Caco-2 (cell line): Measurements from ENCODE around the gene KRTAP20-3. TPM values are rescaled to one million over a fixed set of nuclear protein-coding genes. Genes with fewer than 3 reads are reported as not detected.

Source experiments
- BruUV-seq: library from RNA; stranded (reverse); fragments of 400-500 nt; replicated peaks from 2 replicates; lab custom pipeline; 2021; lab: Mats Ljungman, UMichigan
- CTCF ChIA-PET: fragments of 300-600 bp; sonication (Branson Sonifier 250); formaldehyde crosslinking; loops from one replicate; lab custom pipeline; 2022; ENCODE audit warnings: antibody characterized with exemption; lab: Charles Lee
- POLR2A ChIA-PET: fragments of 300-600 bp; sonication (Branson Sonifier 250); formaldehyde crosslinking; loops from one replicate; lab custom pipeline; 2022; ENCODE audit warnings: antibody characterized with exemption; lab: Charles Lee
- DNase-seq, 2 experiments: peaks; one replicate each; pipeline versions ENCODE4 v3.0.0 to v3.0.0-alpha.2; 2020 to 2022
- H3K27me3 ChIP-seq: replicated peaks from 2 replicates; pipeline ENCODE4 v1.6.0; 2011; ENCODE audit warnings: low read length; ENCODE audit not compliant: control insufficient read depth, insufficient read depth
- H3K36me3 ChIP-seq: 2 replicates; pipeline ENCODE4 v1.5.1; 2011; ENCODE audit warnings: low read length; ENCODE audit not compliant: control insufficient read depth, insufficient read depth
- H3K4me1 ChIP-seq: fragments of 250-450 bp; sonication (Bioruptor Pico); 2 replicates; pipeline ENCODE4 v1.5.1; 2020; ENCODE audit warnings: mild to moderate bottlenecking
- H3K4me3 ChIP-seq: 2 replicates; pipeline ENCODE4 v1.5.1; 2011; ENCODE audit warnings: low read depth, mild to moderate bottlenecking, control low read depth, low read length
- H3K9me3 ChIP-seq: fragments of 250-450 bp; sonication (Bioruptor Pico); 2 replicates; pipeline ENCODE4 v1.5.1; 2020; ENCODE audit warnings: mild to moderate bottlenecking, moderate library complexity
- H3K27ac Mint-ChIP-seq: one replicate; pipeline ENCODE4 v1.8.0; 2022; ENCODE audit warnings: mixed read lengths; ENCODE audit not compliant: unreplicated experiment
- H3K27me3 Mint-ChIP-seq: one replicate; pipeline ENCODE4 v1.8.0; 2022; ENCODE audit warnings: mixed read lengths; ENCODE audit not compliant: insufficient read depth, unreplicated experiment
- H3K36me3 Mint-ChIP-seq: one replicate; pipeline ENCODE4 v1.8.0; 2022; ENCODE audit warnings: mild to moderate bottlenecking, mixed read lengths; ENCODE audit not compliant: insufficient read depth, unreplicated experiment
- H3K4me1 Mint-ChIP-seq: one replicate; pipeline ENCODE4 v1.8.0; 2022; ENCODE audit warnings: low read depth, mixed read lengths; ENCODE audit not compliant: unreplicated experiment
- H3K4me3 Mint-ChIP-seq: one replicate; pipeline ENCODE4 v1.8.0; 2022; ENCODE audit warnings: mild to moderate bottlenecking, moderate library complexity, mixed read lengths; ENCODE audit not compliant: unreplicated experiment
- H3K9me3 Mint-ChIP-seq: one replicate; pipeline ENCODE4 v1.8.0; 2022; ENCODE audit warnings: mixed read lengths; ENCODE audit not compliant: unreplicated experiment
- intact Hi-C: fragments of 100-400 bp; cut with micrococcal nuclease; formaldehyde crosslinking; loops from one replicate; pipeline ENCODE4 v1.10.0; 2022; ENCODE audit not compliant: unreplicated experiment
- total RNA-seq: library from RNA; stranded (reverse); gene quantifications from 2 replicates; pipeline ENCODE4 v1.2.3, GENCODE V29; 2022
- TF ChIP-seq, protein P1 (sequence below), 2 experiments: fragments of 200-600 bp in 1 of 2; IDR thresholded peaks; 1 replicate in 1 of 2; 2 replicates in 1 of 2; pipeline versions ENCODE4 v1.5.1 to v1.8.0; 2011 to 2022; ENCODE audit warnings: antibody characterized with exemption in 1 of 2, control low read depth in 1 of 2, inconsistent platforms in 1 of 2, low read depth in 1 of 2, low read length in 1 of 2, mild to moderate bottlenecking in 1 of 2, moderate library complexity in 1 of 2; ENCODE audit not compliant: insufficient read depth in 1 of 2, severe bottlenecking in 1 of 2, unreplicated experiment in 1 of 2

The KRTAP20-3 gene
- total RNA-seq, 1 experiment from 2014 or later = not detected

DNA sequence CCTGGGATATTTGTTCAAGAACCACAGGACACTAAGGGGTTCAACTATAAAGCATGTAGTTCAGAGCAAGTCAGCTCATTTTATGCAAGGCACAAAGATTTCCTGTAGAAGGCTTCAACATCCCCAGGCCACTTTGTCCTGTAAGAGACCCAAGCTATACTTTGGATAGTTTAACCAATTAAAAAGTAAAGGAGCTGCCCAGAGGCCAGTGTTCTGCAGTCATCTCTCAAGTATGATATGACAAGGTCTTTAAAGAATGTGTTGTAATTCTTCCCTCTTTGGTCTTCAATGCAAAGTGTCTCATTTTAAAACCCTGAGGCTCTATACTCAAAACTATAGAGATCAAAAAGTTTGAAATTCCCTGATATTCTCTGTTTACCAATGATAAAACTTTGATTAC lies 34.1 kb downstream of the KRTAP20-3 start:
- POLR2A ChIA-PET = no interaction called here
- Histone ChIP-seq H3K36me3 (no peaks in the 10 kb centered on the region), H3K27me3 (no peaks in the 10 kb centered on the region), H3K4me3 (no peak overlapping the region), H3K4me1 (no peaks in the 10 kb centered on the region; the same call in 1 of the 2 replicates), H3K9me3 (no peaks in the 10 kb centered on the region)
- no peak overlapping the region for H3K27ac Mint-ChIP-seq
- intact Hi-C loops = no loop called here
- TF ChIP-seq, protein P1, sequence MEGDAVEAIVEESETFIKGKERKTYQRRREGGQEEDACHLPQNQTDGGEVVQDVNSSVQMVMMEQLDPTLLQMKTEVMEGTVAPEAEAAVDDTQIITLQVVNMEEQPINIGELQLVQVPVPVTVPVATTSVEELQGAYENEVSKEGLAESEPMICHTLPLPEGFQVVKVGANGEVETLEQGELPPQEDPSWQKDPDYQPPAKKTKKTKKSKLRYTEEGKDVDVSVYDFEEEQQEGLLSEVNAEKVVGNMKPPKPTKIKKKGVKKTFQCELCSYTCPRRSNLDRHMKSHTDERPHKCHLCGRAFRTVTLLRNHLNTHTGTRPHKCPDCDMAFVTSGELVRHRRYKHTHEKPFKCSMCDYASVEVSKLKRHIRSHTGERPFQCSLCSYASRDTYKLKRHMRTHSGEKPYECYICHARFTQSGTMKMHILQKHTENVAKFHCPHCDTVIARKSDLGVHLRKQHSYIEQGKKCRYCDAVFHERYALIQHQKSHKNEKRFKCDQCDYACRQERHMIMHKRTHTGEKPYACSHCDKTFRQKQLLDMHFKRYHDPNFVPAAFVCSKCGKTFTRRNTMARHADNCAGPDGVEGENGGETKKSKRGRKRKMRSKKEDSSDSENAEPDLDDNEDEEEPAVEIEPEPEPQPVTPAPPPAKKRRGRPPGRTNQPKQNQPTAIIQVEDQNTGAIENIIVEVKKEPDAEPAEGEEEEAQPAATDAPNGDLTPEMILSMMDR (IDR thresholded peaks at IDR 0.05; ENCODE audit: insufficient read depth in 1 of 2, low read depth in 1 of 2, low read length in 1 of 2, severe bottlenecking in 1 of 2, unreplicated experiment in 1 of 2) = no peak
- no TSS peak for BruUV-seq
- H3K27me3 Mint-ChIP-seq = peaks cover 7% of the 10 kb centered on the region
- no peaks in the 10 kb centered on the region for H3K4me1 Mint-ChIP-seq
- DNase-seq = no peak
- CTCF ChIA-PET = no interaction called here
- no peaks in the 10 kb centered on the region for H3K36me3 Mint-ChIP-seq
- H3K4me3 Mint-ChIP-seq = no peak overlapping the region
- no peaks in the 10 kb centered on the region for H3K9me3 Mint-ChIP-seq

DNA sequence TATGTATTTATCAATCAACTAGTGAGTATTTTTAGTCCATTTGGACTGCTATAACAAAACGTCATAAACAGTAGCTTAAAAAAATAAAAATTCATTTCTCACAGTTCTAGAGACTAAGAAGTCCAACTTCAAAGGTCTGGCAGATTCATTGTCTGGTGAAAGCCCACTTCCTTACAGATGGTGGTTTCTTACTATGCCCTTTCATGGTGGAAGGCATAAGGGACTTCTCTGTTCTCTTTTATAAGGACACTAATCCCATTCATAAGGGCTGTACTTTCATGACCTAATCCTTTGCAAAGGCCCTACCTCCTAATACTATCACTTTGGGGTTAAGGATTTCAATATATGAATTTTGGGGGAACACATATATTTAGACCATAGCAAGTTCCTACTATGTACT lies 37.9 kb downstream of the KRTAP20-3 start:
- Histone ChIP-seq H3K4me3 (no peak overlapping the region), H3K4me1 (no peaks in the 10 kb centered on the region; the same call in 1 of the 2 replicates), H3K9me3 (no peaks in the 10 kb centered on the region), H3K36me3 (no peaks in the 10 kb centered on the region), H3K27me3 (no peaks in the 10 kb centered on the region)
- Mint-ChIP-seq H3K27me3 (peaks cover 14% of the 10 kb centered on the region), H3K4me3 (no peak overlapping the region), H3K9me3 (no peaks in the 10 kb centered on the region), H3K36me3 (no peaks in the 10 kb centered on the region), H3K27ac (no peak overlapping the region), H3K4me1 (no peaks in the 10 kb centered on the region)
- TF ChIP-seq, protein P1 (IDR thresholded peaks at IDR 0.05; ENCODE audit: insufficient read depth in 1 of 2, low read depth in 1 of 2, low read length in 1 of 2, severe bottlenecking in 1 of 2, unreplicated experiment in 1 of 2) = no peak
- DNase-seq = no peak
- no TSS peak for BruUV-seq
- CTCF ChIA-PET = no interaction called here
- POLR2A ChIA-PET = no interaction called here
- intact Hi-C loops = no loop called here

DNA sequence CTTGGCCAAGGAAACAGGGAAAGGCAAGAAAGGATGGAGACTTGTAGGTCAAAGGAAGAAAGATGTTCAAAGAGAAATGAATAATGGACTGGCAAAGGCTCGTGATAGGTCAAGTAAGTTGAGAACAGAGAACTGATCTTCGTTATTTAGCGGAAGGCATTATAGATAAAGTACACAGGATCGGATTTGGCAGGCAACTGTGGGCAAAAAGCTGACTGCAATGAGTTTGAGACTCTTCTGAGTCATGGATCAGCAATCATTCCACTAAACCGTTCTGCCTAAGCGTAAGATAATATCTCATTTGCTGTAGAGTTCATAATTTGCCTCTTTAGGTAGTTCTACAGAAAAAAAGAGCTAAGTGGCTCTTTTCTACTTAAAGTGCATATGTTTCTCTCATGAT lies 41.8 kb downstream of the KRTAP20-3 start:
- Mint-ChIP-seq H3K4me3 (no peak overlapping the region), H3K27me3 (peaks cover 11% of the 10 kb centered on the region), H3K9me3 (no peaks in the 10 kb centered on the region), H3K27ac (no peak overlapping the region), H3K4me1 (no peaks in the 10 kb centered on the region), H3K36me3 (no peaks in the 10 kb centered on the region)
- intact Hi-C loops = no loop called here
- no TSS peak for BruUV-seq
- ChIA-PET CTCF (no interaction called here), POLR2A (no interaction called here)
- DNase-seq = no peak
- Histone ChIP-seq H3K36me3 (no peaks in the 10 kb centered on the region), H3K4me1 (no peaks in the 10 kb centered on the region), H3K9me3 (no peaks in the 10 kb centered on the region), H3K27me3 (no peaks in the 10 kb centered on the region), H3K4me3 (no peak overlapping the region)
- TF ChIP-seq, protein P1 (IDR thresholded peaks at IDR 0.05; ENCODE audit: insufficient read depth in 1 of 2, low read depth in 1 of 2, low read length in 1 of 2, severe bottlenecking in 1 of 2, unreplicated experiment in 1 of 2) = no peak
